Loucy (cell line): ENCODE results near the gene COL11A1.

Experiments
- CTCF ChIP-seq: fragments of 200-600 bp; sonication (generic); conservative IDR thresholded peaks from 2 replicates; pipeline ENCODE4 v1.5.1; 2014; ENCODE audit warnings: mild to moderate bottlenecking, antibody characterized with exemption, low read length
- EZH2phosphoT487 ChIP-seq: fragments of 200-600 bp; IDR thresholded peaks from 2 replicates; pipeline ENCODE4 v1.6.1; 2018; ENCODE audit warnings: antibody characterized with exemption, mild to moderate bottlenecking, moderate library complexity, borderline replicate concordance

DNA sequence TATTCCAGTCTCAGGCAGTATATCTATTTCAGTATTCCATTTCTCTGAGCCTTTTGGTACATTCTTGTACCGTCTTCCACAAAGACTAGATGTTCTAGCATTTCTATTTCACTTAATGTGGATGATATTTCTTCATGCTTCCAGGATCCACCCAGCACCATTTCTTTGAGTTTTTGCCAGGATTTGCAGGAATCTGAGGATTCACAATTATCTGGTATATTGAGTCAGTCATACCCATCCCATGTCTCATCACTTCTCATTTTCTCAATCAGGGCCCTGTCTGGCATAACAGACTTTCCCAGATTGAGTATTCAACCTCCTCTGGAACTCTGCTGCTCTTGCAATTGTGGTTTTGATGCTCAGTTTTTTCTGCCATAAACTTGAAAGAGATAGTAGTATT lies 20.9 kb upstream of the COL11A1 start:
- no peak for TF ChIP-seq CTCF
- TF ChIP-seq EZH2phosphoT487, result no peak
